HFFc6 (cell line): ENCODE results near the gene KLF7. TPM values are rescaled to one million over a fixed set of nuclear protein-coding genes. Genes with fewer than 3 reads are reported as not detected.

ENCODE experiments used
- DNase-seq: peaks from one replicate; pipeline ENCODE4 v3.0.0-alpha.2; 2018
- H3K27ac Mint-ChIP-seq: 2 replicates; pipeline ENCODE4 v1.8.0; 2020; ENCODE audit warnings: mild to moderate bottlenecking, mixed read lengths
- H3K27me3 Mint-ChIP-seq: 2 replicates; pipeline ENCODE4 v1.8.0; 2021; ENCODE audit warnings: mild to moderate bottlenecking, moderate library complexity, mixed read lengths; ENCODE audit not compliant: insufficient read depth
- H3K36me3 Mint-ChIP-seq: 2 replicates; pipeline ENCODE4 v1.8.0; 2021; ENCODE audit warnings: low read depth, mixed read lengths
- H3K4me1 Mint-ChIP-seq: 2 replicates; pipeline ENCODE4 v1.8.0; 2020; ENCODE audit warnings: low read depth, mixed read lengths
- H3K4me3 Mint-ChIP-seq: 2 replicates; pipeline ENCODE4 v1.8.0; 2020; ENCODE audit warnings: mild to moderate bottlenecking, moderate library complexity, mixed read lengths
- H3K9me3 Mint-ChIP-seq: 2 replicates; pipeline ENCODE4 v1.8.0; 2020; ENCODE audit warnings: mild to moderate bottlenecking, mixed read lengths
- total RNA-seq, 6 experiments: library from RNA; stranded (reverse); fragmentation: NEBNext Ultra II Directional; extraction: Animal tissue kit (Norgen Biotek cat#: 25700); gene quantifications; 2 replicates in 1 of 6; 3 replicates in 5 of 6; pipeline ENCODE4 v1.2.3, GENCODE V29; 2021
- TF ChIP-seq, protein P1 (sequence below): fragments of 200-600 bp; sonication (generic); IDR thresholded peaks from 2 replicates; pipeline ENCODE4 v1.5.0; 2021; ENCODE audit warnings: antibody characterized with exemption, mild to moderate bottlenecking

Gene KLF7
- total RNA-seq, 6 experiments from 2014 or later, result 29.4 to 45.0 (median 34.0) TPM

DNA sequence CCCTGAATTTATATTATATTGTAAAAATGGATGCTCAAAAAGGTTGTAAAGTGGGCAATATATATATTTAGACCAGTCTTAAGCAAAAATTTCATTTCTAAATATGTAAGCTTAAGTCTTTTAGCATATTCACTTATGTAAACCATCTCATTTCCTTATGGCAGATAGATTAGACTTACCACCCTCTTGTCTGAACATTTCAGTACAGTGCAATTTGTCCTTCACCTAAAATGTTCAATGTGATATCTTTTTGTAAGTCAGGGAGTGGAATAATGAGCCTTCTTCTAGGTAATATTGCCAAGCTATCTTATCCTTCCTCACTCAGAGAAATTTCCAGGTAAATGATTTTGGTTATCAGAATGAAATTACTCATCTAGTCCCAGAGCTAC is 92.3 kb downstream of the KLF7 start:
- TF ChIP-seq, protein P1, sequence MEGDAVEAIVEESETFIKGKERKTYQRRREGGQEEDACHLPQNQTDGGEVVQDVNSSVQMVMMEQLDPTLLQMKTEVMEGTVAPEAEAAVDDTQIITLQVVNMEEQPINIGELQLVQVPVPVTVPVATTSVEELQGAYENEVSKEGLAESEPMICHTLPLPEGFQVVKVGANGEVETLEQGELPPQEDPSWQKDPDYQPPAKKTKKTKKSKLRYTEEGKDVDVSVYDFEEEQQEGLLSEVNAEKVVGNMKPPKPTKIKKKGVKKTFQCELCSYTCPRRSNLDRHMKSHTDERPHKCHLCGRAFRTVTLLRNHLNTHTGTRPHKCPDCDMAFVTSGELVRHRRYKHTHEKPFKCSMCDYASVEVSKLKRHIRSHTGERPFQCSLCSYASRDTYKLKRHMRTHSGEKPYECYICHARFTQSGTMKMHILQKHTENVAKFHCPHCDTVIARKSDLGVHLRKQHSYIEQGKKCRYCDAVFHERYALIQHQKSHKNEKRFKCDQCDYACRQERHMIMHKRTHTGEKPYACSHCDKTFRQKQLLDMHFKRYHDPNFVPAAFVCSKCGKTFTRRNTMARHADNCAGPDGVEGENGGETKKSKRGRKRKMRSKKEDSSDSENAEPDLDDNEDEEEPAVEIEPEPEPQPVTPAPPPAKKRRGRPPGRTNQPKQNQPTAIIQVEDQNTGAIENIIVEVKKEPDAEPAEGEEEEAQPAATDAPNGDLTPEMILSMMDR, result no peak
- Mint-ChIP-seq H3K27me3 (peaks cover 4% of the 10 kb centered on the region), H3K9me3 (no peaks in the 10 kb centered on the region), H3K4me3 (no peak overlapping the region), H3K4me1 (peaks cover 20% of the 10 kb centered on the region), H3K36me3 (peaks cover 18% of the 10 kb centered on the region), H3K27ac (no peak overlapping the region)
- DNase-seq, result no peak

DNA sequence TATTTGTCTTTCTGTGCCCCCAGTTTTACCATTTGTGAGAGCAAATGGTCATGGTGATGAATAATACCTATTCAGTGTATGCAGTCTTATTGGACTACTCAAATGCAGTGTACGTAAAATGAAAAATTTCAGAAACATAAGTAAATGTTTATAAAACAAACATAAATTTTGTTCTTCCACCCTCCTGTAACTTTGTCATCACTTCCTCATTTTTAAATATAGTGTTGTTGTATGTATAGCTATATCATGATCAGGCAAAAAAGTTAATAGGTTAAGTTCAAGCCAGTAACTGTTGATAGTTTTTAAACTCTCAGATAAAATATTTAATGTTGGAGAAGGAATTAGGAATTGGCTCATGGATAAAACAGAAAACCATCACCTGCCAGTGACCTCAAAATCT is 93.2 kb downstream of the KLF7 start:
- Mint-ChIP-seq H3K27ac (no peak overlapping the region), H3K36me3 (peaks cover 12% of the 10 kb centered on the region; the same call in 1 of the 2 replicates), H3K27me3 (peaks cover 4% of the 10 kb centered on the region), H3K9me3 (no peaks in the 10 kb centered on the region), H3K4me3 (no peak overlapping the region), H3K4me1 (peaks cover 24% of the 10 kb centered on the region)
- TF ChIP-seq, protein P1, result no peak
- no peak for DNase-seq

DNA sequence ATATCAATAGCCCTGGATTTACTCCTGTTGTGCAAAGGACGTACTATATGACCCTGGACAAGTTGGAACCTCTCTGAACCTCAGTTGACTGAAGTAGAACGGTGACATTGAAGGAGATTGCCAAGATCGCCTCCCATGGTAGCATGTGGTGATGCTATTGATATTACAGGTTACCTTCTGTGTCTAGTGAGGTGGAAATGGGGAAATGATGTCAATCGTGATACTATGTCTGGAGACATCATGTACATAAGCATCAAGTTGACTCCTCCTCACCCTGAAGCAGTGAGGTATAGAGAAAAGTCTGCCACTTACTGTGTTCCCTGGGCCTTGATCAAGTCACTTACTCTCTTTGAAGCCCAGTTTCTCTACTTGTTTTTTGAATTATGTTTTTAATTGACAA is 93.9 kb downstream of the KLF7 start:
- H3K9me3 Mint-ChIP-seq, result no peaks in the 10 kb centered on the region
- H3K4me3 Mint-ChIP-seq, result no peak overlapping the region
- peaks cover 6% of the 10 kb centered on the region; the same call in 1 of the 2 replicates for H3K36me3 Mint-ChIP-seq
- H3K4me1 Mint-ChIP-seq, result peaks cover 31% of the 10 kb centered on the region
- peaks cover 6% of the 10 kb centered on the region for H3K27me3 Mint-ChIP-seq
- TF ChIP-seq, protein P1, result no peak
- no peak for DNase-seq
- no peak overlapping the region for H3K27ac Mint-ChIP-seq

DNA sequence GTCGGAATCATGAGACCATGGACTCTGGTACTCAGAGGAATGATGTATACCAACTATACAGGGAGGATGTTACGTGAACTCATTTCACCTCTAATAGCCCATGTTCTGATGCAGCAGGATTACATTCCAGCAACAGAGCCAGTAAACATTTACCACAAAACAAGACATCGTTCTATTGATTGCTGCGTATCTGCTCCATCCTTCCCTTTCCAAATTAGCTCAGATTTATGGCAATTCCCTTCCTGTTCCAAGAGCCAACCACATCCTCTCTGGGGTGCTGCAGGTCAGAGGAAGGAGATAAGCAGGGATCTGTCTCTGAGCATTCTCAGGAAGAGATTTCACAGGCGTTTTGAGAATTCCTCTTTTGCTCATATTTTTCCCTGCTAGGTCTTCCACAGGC is 98.3 kb downstream of the KLF7 start:
- Mint-ChIP-seq H3K36me3 (no peaks in the 10 kb centered on the region), H3K27ac (no peak overlapping the region), H3K4me3 (no peak overlapping the region), H3K9me3 (no peaks in the 10 kb centered on the region), H3K4me1 (peaks cover 17% of the 10 kb centered on the region), H3K27me3 (peaks cover 6% of the 10 kb centered on the region; the same call in 1 of the 2 replicates)
- TF ChIP-seq, protein P1, result no peak
- DNase-seq, result no peak

DNA sequence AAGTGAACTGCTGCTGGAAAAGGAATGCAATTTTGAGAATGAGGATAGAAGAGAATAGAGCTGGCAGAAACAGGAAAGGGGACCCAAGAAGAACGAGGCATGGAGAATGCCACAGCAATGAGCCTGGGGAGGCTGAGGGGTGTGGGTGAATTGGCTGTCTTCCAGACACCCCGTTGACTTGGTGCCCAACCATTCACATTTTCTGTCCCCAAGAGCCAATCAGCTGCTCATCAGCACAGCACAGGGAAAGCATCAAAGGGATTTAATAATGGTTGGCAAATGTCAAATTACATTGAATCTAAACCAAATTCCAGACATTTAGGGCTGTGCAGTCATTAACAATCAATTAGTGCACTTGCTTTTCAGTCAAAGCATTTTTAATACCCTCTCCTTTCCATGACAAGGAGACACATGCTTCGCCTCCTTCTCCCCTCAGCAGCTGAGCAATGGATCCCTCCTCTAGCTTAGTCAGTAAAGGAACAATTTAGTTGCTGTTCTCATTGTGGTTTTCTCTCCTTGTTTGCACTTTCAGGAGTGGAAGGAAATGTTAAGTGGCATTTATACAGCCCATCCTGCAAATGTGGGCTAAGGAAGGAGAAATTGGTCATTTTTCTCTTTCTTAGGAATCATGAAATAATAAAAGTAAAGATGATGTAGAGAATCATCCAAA is 98.8 kb downstream of the KLF7 start:
- peaks cover 17% of the 10 kb centered on the region for H3K4me1 Mint-ChIP-seq
- no peak overlapping the region for H3K4me3 Mint-ChIP-seq
- no peaks in the 10 kb centered on the region for H3K9me3 Mint-ChIP-seq
- H3K36me3 Mint-ChIP-seq, result no peaks in the 10 kb centered on the region
- DNase-seq, result no peak
- H3K27me3 Mint-ChIP-seq, result peaks cover 6% of the 10 kb centered on the region; the same call in 1 of the 2 replicates
- no peak overlapping the region for H3K27ac Mint-ChIP-seq
- TF ChIP-seq, protein P1, result no peak
